IMR-90 (cell line): ENCODE data around the gene TANGO6. TPM values are rescaled to one million over a fixed set of nuclear protein-coding genes. Genes with fewer than 3 reads are reported as not detected.

ENCODE experiments used
- ATAC-seq: fragments of 200-7000 bp; cut with Tn5 transposase; 2 replicates; pipeline ENCODE4 v1.9.1; 2020; ENCODE audit warnings: low read depth, mild to moderate bottlenecking, moderate library complexity
- BruUV-seq: library from RNA; stranded (reverse); fragments of 400-500 nt; replicated peaks from 2 replicates; lab custom pipeline; 2021; lab: Mats Ljungman, UMichigan
- CTCF ChIA-PET: fragments of 300-600 bp; formaldehyde crosslinking; extraction: SDS; loops from one replicate; lab custom pipeline; 2021; ENCODE audit warnings: antibody characterized with exemption; lab: Yijun Ruan, JAX
- POLR2A ChIA-PET: fragments of 300-600 bp; sonication (Branson Sonifier 250); formaldehyde crosslinking; loops from one replicate; lab custom pipeline; 2022; ENCODE audit warnings: antibody characterized with exemption; ENCODE audit not compliant: unreplicated experiment; lab: Charles Lee
- DNase-seq: peaks from one replicate; pipeline ENCODE4 v3.0.0; 2013
- H2AFZ ChIP-seq: replicated peaks from 2 replicates; pipeline ENCODE3; 2013; ENCODE audit warnings: low read length, mild to moderate bottlenecking; ENCODE audit not compliant: poor library complexity
- H2AK5ac ChIP-seq: 2 replicates; pipeline ENCODE4 v1.6.1; 2013; ENCODE audit warnings: low read depth, low read length, inconsistent platforms
- H2AK9ac ChIP-seq: replicated peaks from 2 replicates; pipeline ENCODE3; 2013; ENCODE audit warnings: mild to moderate bottlenecking, low read depth, low read length, moderate library complexity; ENCODE audit not compliant: poor library complexity
- H2BK120ac ChIP-seq: 2 replicates; pipeline ENCODE4 v1.6.1; 2013; ENCODE audit warnings: low read depth, low read length, inconsistent platforms
- H2BK15ac ChIP-seq: 3 replicates; pipeline ENCODE4 v1.6.1; 2013; ENCODE audit warnings: low read depth, low read length, inconsistent platforms
- H2BK20ac ChIP-seq: 2 replicates; pipeline ENCODE4 v1.6.1; 2013; ENCODE audit warnings: low read depth, mild to moderate bottlenecking, inconsistent platforms, low read length, moderate library complexity
- H2BK5ac ChIP-seq: 2 replicates; pipeline ENCODE4 v1.6.1; 2013; ENCODE audit warnings: mild to moderate bottlenecking, low read depth, low read length, inconsistent platforms; ENCODE audit not compliant: poor library complexity, severe bottlenecking
- H3K14ac ChIP-seq: replicated peaks from 2 replicates; pipeline ENCODE4 v1.6.1; 2013; ENCODE audit warnings: low read depth, low read length, inconsistent platforms
- H3K18ac ChIP-seq: 2 replicates; pipeline ENCODE4 v1.6.1; 2013; ENCODE audit warnings: low read depth, low read length, control low read depth
- H3K23ac ChIP-seq: 2 replicates; pipeline ENCODE4 v1.6.1; 2013; ENCODE audit warnings: low read depth, low read length, inconsistent platforms
- H3K27ac ChIP-seq: 2 replicates; pipeline ENCODE4 v1.5.1; 2013; ENCODE audit warnings: mild to moderate bottlenecking, control low read depth, low read length; ENCODE audit not compliant: insufficient read depth
- H3K27me3 ChIP-seq: 2 replicates; pipeline ENCODE4 v1.6.1; 2013; ENCODE audit warnings: low read length; ENCODE audit not compliant: control insufficient read depth, insufficient read depth
- H3K36me3 ChIP-seq: 2 replicates; pipeline ENCODE4 v1.6.1; 2013; ENCODE audit warnings: low read length, mixed read lengths; ENCODE audit not compliant: control insufficient read depth, insufficient read depth
- H3K4ac ChIP-seq: 2 replicates; pipeline ENCODE4 v1.6.1; 2013; ENCODE audit warnings: low read depth, low read length, inconsistent platforms
- H3K4me1 ChIP-seq: 2 replicates; pipeline ENCODE4 v1.6.1; 2013; ENCODE audit warnings: low read length, mixed read lengths; ENCODE audit not compliant: control insufficient read depth, insufficient read depth
- H3K4me2 ChIP-seq: 2 replicates; pipeline ENCODE4 v1.6.1; 2013; ENCODE audit warnings: low read depth, mild to moderate bottlenecking, control low read depth, low read length, moderate library complexity
- H3K4me3 ChIP-seq: 2 replicates; pipeline ENCODE4 v1.5.1; 2013; ENCODE audit warnings: low read depth, mild to moderate bottlenecking, control low read depth, low read length, moderate library complexity; ENCODE audit not compliant: insufficient read depth
- H3K56ac ChIP-seq: 2 replicates; pipeline ENCODE4 v1.6.1; 2013; ENCODE audit warnings: low read length, inconsistent platforms; ENCODE audit not compliant: insufficient read depth; ENCODE audit errors: extremely low read depth
- H3K79me1 ChIP-seq, 2 experiments: 2 replicates each; pipeline ENCODE4 v1.6.1; 2013; ENCODE audit warnings: low read length in 2 of 2, inconsistent platforms in 1 of 2, low read depth in 1 of 2
- H3K9ac ChIP-seq: 2 replicates; pipeline ENCODE4 v1.6.1; 2013; ENCODE audit warnings: low read depth, low read length, control low read depth
- H3K9me1 ChIP-seq: 2 replicates; pipeline ENCODE4 v1.6.1; 2013; ENCODE audit warnings: low read length, inconsistent platforms; ENCODE audit not compliant: insufficient read depth
- H3K9me3 ChIP-seq: 2 replicates; pipeline ENCODE4 v1.6.1; 2013; ENCODE audit warnings: low read length; ENCODE audit not compliant: control insufficient read depth, insufficient read depth
- H4K20me1 ChIP-seq: 2 replicates; pipeline ENCODE4 v1.6.1; 2013; ENCODE audit warnings: low read length, inconsistent platforms; ENCODE audit not compliant: insufficient read depth
- H4K5ac ChIP-seq: 2 replicates; pipeline ENCODE4 v1.6.1; 2013; ENCODE audit warnings: mild to moderate bottlenecking, low read depth, low read length, control low read depth
- H4K8ac ChIP-seq, 2 experiments: 2 replicates each; pipeline ENCODE4 v1.6.1; 2013; ENCODE audit warnings: low read depth in 2 of 2, low read length in 2 of 2, control low read depth in 1 of 2, inconsistent platforms in 1 of 2
- H4K91ac ChIP-seq: 2 replicates; pipeline ENCODE4 v1.6.1; 2013; ENCODE audit warnings: low read depth, low read length, inconsistent platforms; ENCODE audit not compliant: insufficient read depth
- BHLHE40 ChIP-seq: fragments of 150-350 bp; IDR thresholded peaks from 2 replicates; pipeline ENCODE4 v1.6.1; 2016; ENCODE audit warnings: mild to moderate bottlenecking, low read depth, low read length
- CEBPB ChIP-seq: IDR thresholded peaks from 2 replicates; pipeline ENCODE4 v1.6.1; 2012; ENCODE audit warnings: low read depth, low read length, improper control_type of control experiment
- CHD1 ChIP-seq: IDR thresholded peaks from 2 replicates; pipeline ENCODE4 v1.6.1; 2012; ENCODE audit warnings: low read depth, low read length, improper control_type of control experiment
- FOS ChIP-seq: fragments of 150-350 bp; IDR thresholded peaks from 2 replicates; pipeline ENCODE4 v1.6.1; 2016; ENCODE audit warnings: low read depth, low read length
- MAFK ChIP-seq: IDR thresholded peaks from 2 replicates; pipeline ENCODE4 v1.6.1; 2012; ENCODE audit warnings: low read depth, low read length, improper control_type of control experiment
- MAZ ChIP-seq: IDR thresholded peaks from 2 replicates; pipeline ENCODE4 v1.6.1; 2012; ENCODE audit warnings: low read depth, mild to moderate bottlenecking, low read length, improper control_type of control experiment, moderate library complexity, borderline replicate concordance
- MXI1 ChIP-seq: IDR thresholded peaks from 2 replicates; pipeline ENCODE4 v1.6.1; 2012; ENCODE audit warnings: low read depth, mild to moderate bottlenecking, low read length, moderate library complexity, borderline replicate concordance
- POLR2A ChIP-seq: IDR thresholded peaks from 2 replicates; pipeline ENCODE4 v1.6.1; 2012; ENCODE audit warnings: mild to moderate bottlenecking, low read depth, low read length
- RCOR1 ChIP-seq: IDR thresholded peaks from 2 replicates; pipeline ENCODE4 v1.6.1; 2012; ENCODE audit warnings: mild to moderate bottlenecking, low read length, improper control_type of control experiment; ENCODE audit not compliant: insufficient replicate concordance
- RFX5 ChIP-seq: IDR thresholded peaks from 2 replicates; pipeline ENCODE4 v1.8.0; 2012; ENCODE audit warnings: low read depth, mild to moderate bottlenecking, low read length, moderate library complexity
- SMC3 ChIP-seq: fragments of 150-350 bp; IDR thresholded peaks from 2 replicates; pipeline ENCODE4 v1.6.1; 2016; ENCODE audit warnings: low read depth, mild to moderate bottlenecking, antibody characterized with exemption, low read length, moderate library complexity
- WGBS, 2 experiments: methylation state at CpG; one replicate each; pipeline versions ENCODE4 v1.1.5 to v1.1.7; 2013; ENCODE audit warnings: missing lambda C conversion rate in 2 of 2; ENCODE audit not compliant: insufficient read length in 1 of 2; ENCODE audit errors: extremely low coverage in 2 of 2; 5-methylcytosine and 5-hydroxymethylcytosine counted together
- dilution Hi-C: fragments of 300-500 bp; cut with HindIII; formaldehyde crosslinking; loops from one replicate; pipeline ENCODE4 v1.14.3; 2018; ENCODE audit warnings: low sequenced_read_pairs; ENCODE audit not compliant: unreplicated experiment
- in situ Hi-C: fragments of 300-500 bp; cut with MboI; formaldehyde crosslinking; loops from 3 replicates; pipeline ENCODE4 v1.14.3; 2019; ENCODE audit warnings: low sequenced_read_pairs, inconsistent platforms, mixed read lengths
- intact Hi-C: fragments of 100-400 bp; cut with micrococcal nuclease; formaldehyde crosslinking; loops from 2 replicates; pipeline ENCODE4 v1.10.0; 2022
- polyA plus RNA-seq, 3 experiments: library from polyadenylated mRNA; depleted of rRNA; stranded (reverse); fragments of >200 nt; gene quantifications; 2 replicates each; pipeline ENCODE4 v1.2.3, GENCODE V29; 2012; ENCODE audit warnings: low replicate concordance in 1 of 3
- total RNA-seq: library from RNA; depleted of rRNA; stranded (reverse); fragments of >200 nt; gene quantifications from 2 replicates; pipeline ENCODE4 v1.2.3, GENCODE V29; 2012
- TF ChIP-seq, protein P1 (sequence below): fragments of 150-350 bp; IDR thresholded peaks from 2 replicates; pipeline ENCODE4 v1.6.1; 2016; ENCODE audit warnings: low read depth, mild to moderate bottlenecking, low read length, moderate library complexity, borderline replicate concordance
- TF ChIP-seq, protein P2 (sequence below): fragments of 150-350 bp; IDR thresholded peaks from 2 replicates; pipeline ENCODE4 v1.6.1; 2017; ENCODE audit warnings: mild to moderate bottlenecking, antibody characterized with exemption, low read length, low read depth
- TF ChIP-seq, protein P3 (sequence below): conservative IDR thresholded peaks from 2 replicates; pipeline ENCODE4 v1.5.1; 2012; ENCODE audit warnings: mild to moderate bottlenecking, low read depth, low read length, improper control_type of control experiment

Gene TANGO6
- total and polyA plus RNA-seq, 2 of the 4 experiments (the other 2 are of a cell fraction), result 6.7 to 22.4 TPM

DNA sequence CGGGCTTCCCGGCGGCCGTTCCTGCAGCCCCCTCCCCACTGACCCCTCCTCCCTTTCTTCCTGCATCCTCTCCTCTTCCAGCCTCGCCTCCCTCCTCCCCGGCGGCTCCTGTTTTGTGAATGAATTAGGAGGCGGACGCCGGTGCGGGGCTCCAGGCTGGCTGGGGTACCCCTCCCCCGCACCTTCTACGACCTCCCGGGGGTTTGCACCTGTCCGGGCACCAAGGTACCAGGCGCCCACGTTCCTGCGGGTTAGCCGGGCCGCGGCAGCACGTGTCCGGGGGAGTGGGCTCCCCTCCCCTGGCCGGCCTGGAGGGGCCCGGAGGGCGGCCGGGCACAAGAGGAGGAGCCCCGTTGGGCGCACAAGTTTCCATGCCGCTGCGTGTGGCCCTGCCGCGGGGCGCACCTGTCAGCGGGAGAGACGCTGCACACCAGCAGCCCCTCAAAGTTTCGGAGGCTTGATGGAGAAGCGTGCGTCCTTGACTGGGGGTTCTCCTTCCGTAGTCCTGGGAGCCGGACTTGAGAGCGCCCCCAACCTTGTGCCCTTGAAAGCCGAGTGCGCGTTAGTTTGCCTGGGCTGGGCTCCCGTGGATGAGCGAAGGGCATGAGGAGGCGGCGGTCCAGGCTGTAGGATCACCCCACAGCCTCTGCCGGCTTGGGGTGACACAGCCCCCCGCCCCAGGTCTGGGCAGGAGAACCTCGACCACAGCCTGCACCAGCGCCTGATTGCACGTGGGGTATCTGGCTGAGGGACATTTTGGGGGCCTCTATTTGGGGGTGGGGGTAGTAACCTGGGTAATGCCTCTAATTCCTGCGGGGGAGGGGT lies 263.4 kb downstream of the TANGO6 start:
- Histone ChIP-seq H2BK20ac (no peak overlapping the region), H3K4me3 (peak overlapping the region; percentile 60), H3K79me1 (peaks cover 0 to 3% of the 10 kb centered on the region in 2 experiments; a peak in 2 of 4 replicates), H3K9me3 (no peaks in the 10 kb centered on the region), H2BK5ac (no peak overlapping the region), H4K91ac (no peak overlapping the region), H2AK9ac (peak overlapping the region; percentile 76), H4K8ac (no peak overlapping the region), H2AFZ (peak overlapping the region; percentile 79), H3K36me3 (peaks cover 9% of the 10 kb centered on the region; the same call in 1 of the 2 replicates), H3K4me2 (peak overlapping the region; percentile 79), H4K20me1 (peaks cover 16% of the 10 kb centered on the region), H2BK120ac (no peak overlapping the region), H2BK15ac (no peak overlapping the region), H3K27ac (no peak overlapping the region), H3K27me3 (no peaks in the 10 kb centered on the region), H3K9me1 (peaks cover 3% of the 10 kb centered on the region), H3K4ac (no peak overlapping the region), H3K18ac (no peak overlapping the region), H3K56ac (no peak overlapping the region), H4K5ac (no peak overlapping the region), H3K23ac (0 out of 2 replicates have a peak overlapping the region, but pooled peaks have one; percentile 59), H3K9ac (no peak overlapping the region), H3K4me1 (peaks cover 7% of the 10 kb centered on the region; the same call in 1 of the 2 replicates), H2AK5ac (no peak overlapping the region), H3K14ac (no peak overlapping the region)
- peak; percentile 5 for ATAC-seq
- CTCF ChIA-PET, result interaction anchor here (0.6 to 1.3 kb wide), 2 partner anchors 204 to 261 kb away, joined by 3 to 7 read pairs; no protein-coding TSS in a partner anchor
- DNase-seq, result no peak
- intact Hi-C loops, result no loop called here
- 1% methylated on average over 22 of the region's 55 CpGs; no CpG with 5 or more reads in 1 of the 2 experiments for WGBS, 2 experiments
- in situ Hi-C loops, result no loop called here
- dilution Hi-C loops, result no loop called here
- no TSS peak for BruUV-seq
- POLR2A ChIA-PET, result no interaction called here
- TF ChIP-seq, protein P1, sequence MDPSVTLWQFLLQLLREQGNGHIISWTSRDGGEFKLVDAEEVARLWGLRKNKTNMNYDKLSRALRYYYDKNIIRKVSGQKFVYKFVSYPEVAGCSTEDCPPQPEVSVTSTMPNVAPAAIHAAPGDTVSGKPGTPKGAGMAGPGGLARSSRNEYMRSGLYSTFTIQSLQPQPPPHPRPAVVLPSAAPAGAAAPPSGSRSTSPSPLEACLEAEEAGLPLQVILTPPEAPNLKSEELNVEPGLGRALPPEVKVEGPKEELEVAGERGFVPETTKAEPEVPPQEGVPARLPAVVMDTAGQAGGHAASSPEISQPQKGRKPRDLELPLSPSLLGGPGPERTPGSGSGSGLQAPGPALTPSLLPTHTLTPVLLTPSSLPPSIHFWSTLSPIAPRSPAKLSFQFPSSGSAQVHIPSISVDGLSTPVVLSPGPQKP, result no peak
- no peak for TF ChIP-seq CEBPB
- no peak for TF ChIP-seq POLR2A
- no peak for TF ChIP-seq MAZ
- TF ChIP-seq FOS, result no peak
- TF ChIP-seq MAFK, result no peak
- TF ChIP-seq, protein P2, sequence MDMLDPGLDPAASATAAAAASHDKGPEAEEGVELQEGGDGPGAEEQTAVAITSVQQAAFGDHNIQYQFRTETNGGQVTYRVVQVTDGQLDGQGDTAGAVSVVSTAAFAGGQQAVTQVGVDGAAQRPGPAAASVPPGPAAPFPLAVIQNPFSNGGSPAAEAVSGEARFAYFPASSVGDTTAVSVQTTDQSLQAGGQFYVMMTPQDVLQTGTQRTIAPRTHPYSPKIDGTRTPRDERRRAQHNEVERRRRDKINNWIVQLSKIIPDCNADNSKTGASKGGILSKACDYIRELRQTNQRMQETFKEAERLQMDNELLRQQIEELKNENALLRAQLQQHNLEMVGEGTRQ, result no peak
- TF ChIP-seq CHD1, result no peak
- TF ChIP-seq, protein P3, sequence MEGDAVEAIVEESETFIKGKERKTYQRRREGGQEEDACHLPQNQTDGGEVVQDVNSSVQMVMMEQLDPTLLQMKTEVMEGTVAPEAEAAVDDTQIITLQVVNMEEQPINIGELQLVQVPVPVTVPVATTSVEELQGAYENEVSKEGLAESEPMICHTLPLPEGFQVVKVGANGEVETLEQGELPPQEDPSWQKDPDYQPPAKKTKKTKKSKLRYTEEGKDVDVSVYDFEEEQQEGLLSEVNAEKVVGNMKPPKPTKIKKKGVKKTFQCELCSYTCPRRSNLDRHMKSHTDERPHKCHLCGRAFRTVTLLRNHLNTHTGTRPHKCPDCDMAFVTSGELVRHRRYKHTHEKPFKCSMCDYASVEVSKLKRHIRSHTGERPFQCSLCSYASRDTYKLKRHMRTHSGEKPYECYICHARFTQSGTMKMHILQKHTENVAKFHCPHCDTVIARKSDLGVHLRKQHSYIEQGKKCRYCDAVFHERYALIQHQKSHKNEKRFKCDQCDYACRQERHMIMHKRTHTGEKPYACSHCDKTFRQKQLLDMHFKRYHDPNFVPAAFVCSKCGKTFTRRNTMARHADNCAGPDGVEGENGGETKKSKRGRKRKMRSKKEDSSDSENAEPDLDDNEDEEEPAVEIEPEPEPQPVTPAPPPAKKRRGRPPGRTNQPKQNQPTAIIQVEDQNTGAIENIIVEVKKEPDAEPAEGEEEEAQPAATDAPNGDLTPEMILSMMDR, result no peak
- no peak for TF ChIP-seq SMC3
- TF ChIP-seq RFX5, result no peak
- no peak for TF ChIP-seq MXI1
- TF ChIP-seq BHLHE40, result no peak
- no peak for TF ChIP-seq RCOR1
